CD4-positive, alpha-beta T cell (primary cell): ENCODE results near the gene CLN3. TPM values are rescaled to one million over a fixed set of nuclear protein-coding genes. Genes with fewer than 3 reads are reported as not detected.

ENCODE experiments used
- ATAC-seq: fragments of 200-7000 bp; cut with Tn5 transposase; one replicate; pipeline ENCODE4 v1.10.0; 2022; ENCODE audit warnings: mild to moderate bottlenecking; ENCODE audit not compliant: poor library complexity
- CTCF ChIA-PET: fragments of 350-600 bp; sonication (Branson Sonifier 250); formaldehyde crosslinking; loops from one replicate; lab custom pipeline; 2021; ENCODE audit warnings: antibody characterized with exemption, inconsistent platforms; lab: Charles Lee
- POLR2A ChIA-PET: fragments of 350-600 bp; sonication (Branson Sonifier 250); formaldehyde crosslinking; loops from one replicate; lab custom pipeline; 2021; ENCODE audit warnings: antibody characterized with exemption, inconsistent platforms; lab: Charles Lee
- DNase-seq, 14 experiments: peaks; one replicate each; pipeline ENCODE4 v3.0.0-alpha.2; 2013 to 2020; ENCODE audit warnings: mixed read lengths in 2 of 14
- H3K27ac ChIP-seq, 2 donors: one replicate each; pipeline versions ENCODE4 v1.5.1 to v1.7.0; 2013; ENCODE audit warnings: low read length in 2 of 2, low read depth in 1 of 2, mild to moderate bottlenecking in 1 of 2
- H3K27me3 ChIP-seq, 2 experiments: 1 replicate in 1 of 2; 2 replicates in 1 of 2; pipeline versions ENCODE4 v1.6.1 to v1.7.0; 2013; ENCODE audit warnings: low read length in 2 of 2, control low read depth in 1 of 2, mild to moderate bottlenecking in 1 of 2, moderate library complexity in 1 of 2; ENCODE audit not compliant: insufficient read depth in 2 of 2, control insufficient read depth in 1 of 2
- H3K36me3 ChIP-seq: one replicate; pipeline ENCODE4 v1.6.1; 2013; ENCODE audit warnings: low read length, control low read depth; ENCODE audit not compliant: insufficient read depth
- H3K4me1 ChIP-seq: one replicate; pipeline ENCODE4 v1.6.1; 2013; ENCODE audit warnings: low read length, control low read depth; ENCODE audit not compliant: insufficient read depth
- H3K4me3 ChIP-seq: one replicate; pipeline ENCODE4 v1.5.1; 2013; ENCODE audit warnings: mild to moderate bottlenecking, low read length, moderate library complexity
- H3K9me3 ChIP-seq, 2 experiments: 1 replicate in 1 of 2; 2 replicates in 1 of 2; pipeline versions ENCODE4 v1.6.1 to v1.7.0; 2013; ENCODE audit warnings: low read length in 2 of 2, mild to moderate bottlenecking in 2 of 2, control low read depth in 1 of 2, moderate library complexity in 1 of 2; ENCODE audit not compliant: control insufficient read depth in 1 of 2, insufficient read depth in 1 of 2
- H3K27ac Mint-ChIP-seq: one replicate; pipeline ENCODE4 v1.8.0; 2020; ENCODE audit warnings: mixed read lengths
- H3K27me3 Mint-ChIP-seq: one replicate; pipeline ENCODE4 v1.8.0; 2021; ENCODE audit warnings: mixed read lengths
- H3K36me3 Mint-ChIP-seq: one replicate; pipeline ENCODE4 v1.8.0; 2021; ENCODE audit warnings: low read depth, mixed read lengths
- H3K4me1 Mint-ChIP-seq: one replicate; pipeline ENCODE4 v1.8.0; 2021; ENCODE audit warnings: low read depth, mixed read lengths
- H3K4me3 Mint-ChIP-seq: one replicate; pipeline ENCODE4 v1.8.0; 2020; ENCODE audit warnings: mild to moderate bottlenecking, mixed read lengths
- H3K9me3 Mint-ChIP-seq: one replicate; pipeline ENCODE4 v1.8.0; 2020; ENCODE audit warnings: mixed read lengths
- intact Hi-C, 2 experiments: fragments of 100-400 bp; cut with DNase I in 1 of 2; cut with micrococcal nuclease in 1 of 2; formaldehyde crosslinking; loops; one replicate each; pipeline versions ENCODE4 v1.15.1 to v1.9.0; 2023 to 2025; cut with DNase I, micrococcal nuclease
- total RNA-seq, 174 experiments: library from RNA in 2 of 174; stranded (reverse) in 2 of 174; gene quantifications; one replicate each; pipeline ENCODE4 v1.2.3 and lab custom pipeline; 2021 to 2026
- TF ChIP-seq, protein P1 (sequence below): fragments of 200-600 bp; IDR thresholded peaks from one replicate; pipeline ENCODE4 v1.8.0; 2022; ENCODE audit warnings: antibody characterized with exemption, mild to moderate bottlenecking

CLN3 gene
- total RNA-seq, 2 experiments from 2014 or later: 42.7 to 46.3 TPM

DNA sequence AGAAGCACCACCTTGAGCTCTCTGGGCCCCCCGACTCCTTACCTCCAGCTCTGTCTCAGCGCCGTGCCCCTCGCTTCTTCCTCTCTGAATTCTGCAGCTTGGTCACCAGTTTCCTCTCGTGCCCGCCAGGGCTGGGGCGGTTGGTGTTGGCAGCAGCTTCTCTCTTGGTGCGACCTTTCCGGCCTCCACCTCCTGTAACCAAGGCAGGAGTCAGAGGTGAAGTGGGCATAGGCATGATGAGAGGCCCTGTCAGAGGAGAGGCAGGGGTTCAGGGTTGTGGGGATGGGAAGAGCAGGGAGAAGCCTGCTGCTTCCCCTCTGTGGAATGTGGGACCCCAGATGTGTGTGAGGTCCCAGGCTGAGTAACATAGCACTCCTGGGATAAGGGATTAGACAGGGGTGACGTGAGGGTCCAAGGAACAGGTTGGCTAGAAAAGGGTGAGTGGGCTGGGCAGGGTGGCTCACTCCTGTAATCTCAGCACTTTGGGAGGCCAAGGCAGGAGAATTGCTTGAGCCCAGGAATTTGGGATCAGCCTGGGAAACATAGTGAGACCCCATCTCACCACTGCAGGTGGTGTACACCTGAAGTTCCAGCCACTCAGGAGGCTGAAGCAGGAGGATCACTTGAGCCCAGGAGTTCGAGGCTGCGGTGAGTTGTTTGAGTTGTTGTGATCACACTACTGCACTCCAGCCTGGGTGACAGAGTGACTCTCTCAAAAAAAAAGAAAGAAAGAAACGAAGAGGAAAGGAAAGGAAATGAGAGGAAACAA lies 46.3 kb upstream of the CLN3 start:
- no peak overlapping the region for H3K4me3 Mint-ChIP-seq
- no peaks in the 10 kb centered on the region for H3K27me3 Mint-ChIP-seq
- no peak overlapping the region for H3K4me3 ChIP-seq
- ATAC-seq (no peak), DNase-seq (no peak)
- TF ChIP-seq, protein P1, sequence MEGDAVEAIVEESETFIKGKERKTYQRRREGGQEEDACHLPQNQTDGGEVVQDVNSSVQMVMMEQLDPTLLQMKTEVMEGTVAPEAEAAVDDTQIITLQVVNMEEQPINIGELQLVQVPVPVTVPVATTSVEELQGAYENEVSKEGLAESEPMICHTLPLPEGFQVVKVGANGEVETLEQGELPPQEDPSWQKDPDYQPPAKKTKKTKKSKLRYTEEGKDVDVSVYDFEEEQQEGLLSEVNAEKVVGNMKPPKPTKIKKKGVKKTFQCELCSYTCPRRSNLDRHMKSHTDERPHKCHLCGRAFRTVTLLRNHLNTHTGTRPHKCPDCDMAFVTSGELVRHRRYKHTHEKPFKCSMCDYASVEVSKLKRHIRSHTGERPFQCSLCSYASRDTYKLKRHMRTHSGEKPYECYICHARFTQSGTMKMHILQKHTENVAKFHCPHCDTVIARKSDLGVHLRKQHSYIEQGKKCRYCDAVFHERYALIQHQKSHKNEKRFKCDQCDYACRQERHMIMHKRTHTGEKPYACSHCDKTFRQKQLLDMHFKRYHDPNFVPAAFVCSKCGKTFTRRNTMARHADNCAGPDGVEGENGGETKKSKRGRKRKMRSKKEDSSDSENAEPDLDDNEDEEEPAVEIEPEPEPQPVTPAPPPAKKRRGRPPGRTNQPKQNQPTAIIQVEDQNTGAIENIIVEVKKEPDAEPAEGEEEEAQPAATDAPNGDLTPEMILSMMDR: no peak
- no peaks in the 10 kb centered on the region for H3K27me3 ChIP-seq
- peaks cover 2% of the 10 kb centered on the region for H3K9me3 Mint-ChIP-seq
- H3K36me3 ChIP-seq: no peaks in the 10 kb centered on the region
- peak overlapping the region in 1 of 2 donors; percentile 5 for H3K27ac ChIP-seq
- H3K27ac Mint-ChIP-seq: peak overlapping the region; percentile 64
- H3K36me3 Mint-ChIP-seq: no peaks in the 10 kb centered on the region
- H3K9me3 ChIP-seq: no peaks in the 10 kb centered on the region
- CTCF ChIA-PET: no interaction called here
- peaks cover 37% of the 10 kb centered on the region for H3K4me1 ChIP-seq
- POLR2A ChIA-PET: no interaction called here
- peaks cover 49% of the 10 kb centered on the region for H3K4me1 Mint-ChIP-seq
- intact Hi-C loops: loop anchor here in 1 of 2 experiments (1.0 kb wide), 1 partner anchor 8 kb away; no protein-coding TSS in a partner anchor

DNA sequence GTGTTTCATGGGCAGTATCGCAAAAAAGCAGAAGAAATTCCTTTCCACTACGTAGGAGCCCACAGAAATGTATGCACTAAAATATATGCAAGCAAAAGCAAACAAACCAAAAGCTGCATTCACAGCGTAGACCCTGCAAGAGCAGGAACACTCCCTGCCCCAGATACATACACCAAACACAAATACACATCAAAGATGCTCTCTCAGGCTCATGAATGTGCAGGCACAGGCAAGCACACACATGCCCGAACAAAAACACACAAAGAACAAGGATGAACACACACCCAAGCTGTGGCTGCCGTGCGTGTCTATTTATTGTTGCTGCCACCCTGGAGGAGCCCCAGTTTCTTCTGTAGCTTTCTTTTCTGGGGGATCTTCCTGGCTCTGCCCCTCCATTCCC lies 45.2 kb upstream of the CLN3 start:
- ChIA-PET CTCF (no interaction called here), POLR2A (no interaction called here)
- Histone ChIP-seq H3K27ac (no peak overlapping the region), H3K4me1 (peaks cover 40% of the 10 kb centered on the region), H3K27me3 (no peaks in the 10 kb centered on the region), H3K36me3 (no peaks in the 10 kb centered on the region), H3K4me3 (no peak overlapping the region), H3K9me3 (no peaks in the 10 kb centered on the region)
- ATAC-seq: no peak
- intact Hi-C loops: loop anchor here in 1 of 2 experiments (1.0 kb wide), 1 partner anchor 9 kb away; no protein-coding TSS in a partner anchor
- H3K9me3 Mint-ChIP-seq: peaks cover 2% of the 10 kb centered on the region
- no peaks in the 10 kb centered on the region for H3K27me3 Mint-ChIP-seq
- H3K4me1 Mint-ChIP-seq: peaks cover 48% of the 10 kb centered on the region
- no peak for DNase-seq
- no peaks in the 10 kb centered on the region for H3K36me3 Mint-ChIP-seq
- peak overlapping the region; percentile 64 for H3K27ac Mint-ChIP-seq
- no peak overlapping the region for H3K4me3 Mint-ChIP-seq
- TF ChIP-seq, protein P1: no peak

DNA sequence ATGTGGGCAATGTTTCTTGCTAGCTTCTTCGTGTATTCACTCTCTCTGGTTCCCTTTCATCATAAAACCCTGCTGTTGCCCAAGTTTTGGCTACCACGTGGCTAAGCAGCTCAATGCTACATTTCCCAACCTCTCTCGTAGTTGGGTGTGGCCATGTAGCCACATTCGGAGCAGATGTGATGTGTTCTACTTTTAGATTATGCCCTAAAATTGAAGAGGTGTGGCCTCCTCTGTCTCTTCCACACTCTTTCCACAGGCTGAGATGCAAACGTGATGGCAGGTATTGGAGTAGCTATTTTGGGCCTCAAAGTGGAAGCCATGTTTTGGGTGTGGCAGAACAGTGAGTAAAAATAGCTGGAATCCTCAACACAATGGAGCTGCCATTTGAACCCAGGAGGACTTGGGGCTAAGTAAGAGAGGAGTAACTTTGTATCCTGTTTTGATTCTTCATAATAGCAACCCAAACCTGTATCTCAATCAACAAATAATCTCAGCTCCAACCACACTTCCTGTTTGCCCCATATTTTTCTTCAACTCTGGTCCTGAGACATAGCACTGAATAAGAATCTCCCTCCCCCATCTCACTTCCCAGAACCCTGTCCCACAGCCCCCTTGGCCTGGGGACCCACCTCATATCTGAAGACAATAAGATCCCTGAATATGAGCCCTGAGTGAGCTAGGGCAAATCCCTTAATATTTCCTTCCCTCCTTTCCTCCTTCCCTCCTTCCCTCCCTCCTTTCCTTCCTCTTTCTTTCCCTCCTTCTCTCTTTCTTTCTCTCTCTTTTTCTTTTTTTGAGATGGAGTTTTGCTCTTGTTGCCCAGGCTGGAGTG lies 42.9 kb upstream of the CLN3 start:
- Histone ChIP-seq H3K4me1 (peaks cover 40% of the 10 kb centered on the region), H3K4me3 (no peak overlapping the region), H3K27ac (peak overlapping the region in 1 of 2 donors; percentile 76), H3K9me3 (no peaks in the 10 kb centered on the region), H3K27me3 (no peaks in the 10 kb centered on the region), H3K36me3 (no peaks in the 10 kb centered on the region)
- TF ChIP-seq, protein P1: no peak
- Mint-ChIP-seq H3K36me3 (no peaks in the 10 kb centered on the region), H3K27ac (peak overlapping the region; percentile 93), H3K9me3 (peaks cover 2% of the 10 kb centered on the region), H3K4me1 (peaks cover 53% of the 10 kb centered on the region), H3K27me3 (no peaks in the 10 kb centered on the region), H3K4me3 (peak overlapping the region; percentile 57)
- CTCF ChIA-PET: no interaction called here
- POLR2A ChIA-PET: interaction anchor here (0.7 to 4.0 kb wide), 12 partner anchors 9 to 258 kb away, joined by 3 to 69 read pairs (median 5); partner anchors contain the start of genes APOBR, CLN3 and SGF29
- DNase-seq (peak in 5 of 14 experiments; percentile 11 to 68 (median 62)), ATAC-seq (peak; percentile 76)
- intact Hi-C loops: loop anchor here in 1 of 2 experiments (5.0 kb wide), 1 partner anchor 37 kb away; no protein-coding TSS in a partner anchor
